GM19240 (cell line): ENCODE data around the gene ADAMTS4.

Experiments
- DNase-seq: peaks from one replicate; pipeline ENCODE4 v3.0.0; 2011; ENCODE audit warnings: low spot score; ENCODE audit not compliant: insufficient read length

ADAMTS4 gene

GRCh38 chr1:161220002-161220401 is 21.1 kb upstream of the ADAMTS4 start:
- DNase-seq: no peak

- DNase-seq: no peak
Observed at GRCh38 chr1:161219078-161219892, 20.4 kb upstream of the ADAMTS4 start.

- DNase-seq: no peak
Observed at GRCh38 chr1:161218301-161219077, 19.6 kb upstream of the ADAMTS4 start.

GRCh38 chr1:161217831-161218230 is 19.0 kb upstream of the ADAMTS4 start:
- no peak for DNase-seq

GRCh38 chr1:161216945-161217712 is 18.3 kb upstream of the ADAMTS4 start:
- peak; percentile 36 for DNase-seq

GRCh38 chr1:161215076-161215475 is 16.2 kb upstream of the ADAMTS4 start, which contains the start of gene FCER1G:
TSS of gene FCER1G (plus strand) at chr1:161215295. CDS start at chr1:161215322, 27 bp downstream.
- DNase-seq: no peak

GRCh38 chr1:161214369-161214768 is 15.5 kb upstream of the ADAMTS4 start:
- DNase-seq: no peak

GRCh38 chr1:161209790-161210409 is 11.0 kb upstream of the ADAMTS4 start:
- DNase-seq: peak; percentile 64

- no peak for DNase-seq
Observed at GRCh38 chr1:161207173-161207572, 8.3 kb upstream of the ADAMTS4 start.

- DNase-seq: no peak
Observed at GRCh38 chr1:161206411-161207140, 7.7 kb upstream of the ADAMTS4 start.

GRCh38 chr1:161201836-161202712 is 3.2 kb upstream of the ADAMTS4 start, which contains the start of gene NDUFS2:
TSS of gene NDUFS2 (plus strand) at chr1:161202367. CDS start at chr1:161202386, 19 bp downstream.
- DNase-seq: peak; percentile 97

- no peak for DNase-seq
Observed at GRCh38 chr1:161200992-161201835, 2.4 kb upstream of the ADAMTS4 start.

- no peak for DNase-seq
Observed at GRCh38 chr1:161200421-161200991, 1.7 kb upstream of the ADAMTS4 start.

- DNase-seq: no peak
Observed at GRCh38 chr1:161199506-161200139, 769 bp upstream of the ADAMTS4 start.

- no peak for DNase-seq
Observed at GRCh38 chr1:161198194-161198896, 509 bp downstream of the ADAMTS4 start.

GRCh38 chr1:161197560-161198193 is 1.2 kb downstream of the ADAMTS4 start:
- DNase-seq: no peak
